GM21423 (cell line): ENCODE results near the gene GRIK4.
A peak's percentile ranks its signal among the peaks of the same experiment; 100 is the strongest.

Experiments used
- ATAC-seq: cut with Tn5 transposase; IDR thresholded peaks from one replicate; pipeline ENCODE4 v1.9.1; 2021; ENCODE audit warnings: mild to moderate bottlenecking, moderate library complexity; ENCODE audit not compliant: unreplicated experiment

GRIK4 gene

DNA sequence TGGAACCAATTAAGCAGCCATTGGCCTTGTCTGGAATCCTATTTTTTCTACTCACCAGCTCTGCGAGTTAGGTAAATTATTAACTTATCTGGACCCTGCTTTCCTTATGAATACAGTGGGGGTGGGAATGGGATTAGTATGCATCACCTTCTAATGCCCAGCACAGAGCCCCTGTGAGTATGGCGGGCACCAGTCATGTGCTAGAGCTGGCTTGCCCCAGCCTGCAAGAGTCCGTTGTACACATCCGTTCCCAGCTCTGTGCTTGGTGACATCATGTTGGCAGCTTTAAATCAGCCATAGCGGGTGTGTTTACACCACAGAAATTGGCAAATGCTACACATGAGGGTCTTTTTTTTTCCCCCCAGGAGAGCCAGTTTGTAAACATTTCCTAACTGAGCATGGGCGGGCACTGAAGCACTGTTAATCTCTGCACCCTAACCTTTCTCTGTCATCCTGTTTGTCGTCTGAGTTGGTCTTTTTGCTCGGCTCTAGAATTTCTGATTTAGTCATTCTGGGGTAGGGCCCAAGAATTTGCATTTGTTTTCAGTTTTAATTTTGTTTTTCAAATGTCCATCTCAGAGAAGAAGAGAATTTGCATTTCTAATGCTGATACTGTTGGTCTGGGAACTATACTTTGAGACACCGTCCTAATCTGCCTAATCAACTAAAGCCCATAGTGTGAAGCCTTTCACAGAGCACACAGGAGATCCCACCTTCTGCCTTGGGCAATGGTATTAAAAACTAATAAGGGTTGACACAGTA, 382.1 kb downstream of the GRIK4 start:
- ATAC-seq = peak; percentile 54

DNA sequence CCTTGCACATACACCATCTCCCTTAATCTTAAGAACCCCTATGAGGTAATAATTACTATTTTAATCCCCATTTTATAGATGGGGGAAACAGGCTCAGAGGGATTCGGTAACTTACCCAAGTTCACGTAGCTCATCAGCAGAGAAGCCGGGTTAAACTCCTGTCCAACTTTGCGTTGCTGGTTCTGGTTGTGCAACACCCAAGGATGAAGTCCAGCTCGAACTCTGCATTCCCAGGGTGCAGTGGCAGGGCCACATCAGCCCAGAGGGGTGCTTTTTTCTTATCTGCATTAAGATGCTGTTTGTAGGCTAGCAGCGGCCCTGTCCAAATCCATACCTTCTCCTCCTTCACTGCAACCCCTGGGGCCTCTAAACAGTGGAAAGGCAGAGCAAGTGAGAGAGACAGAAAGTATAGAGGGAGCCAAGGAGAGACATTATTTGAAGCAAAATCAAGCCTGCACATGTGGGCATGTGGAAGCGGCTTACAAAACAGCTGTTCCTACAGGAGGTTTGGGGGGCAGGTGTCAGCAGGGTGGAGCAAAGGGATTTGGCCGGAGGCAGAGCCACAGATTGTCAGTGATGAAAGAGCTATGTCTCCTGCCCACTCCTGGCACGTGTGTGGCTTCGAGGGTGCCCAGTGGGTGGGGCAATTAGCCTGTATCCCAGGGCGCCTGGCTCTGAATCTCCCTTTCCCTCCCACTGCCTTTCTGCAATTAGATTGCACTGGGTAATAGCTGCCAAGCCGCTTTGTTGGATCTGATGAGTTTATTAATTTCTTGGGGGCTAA, 382.8 kb downstream of the GRIK4 start:
- ATAC-seq = no peak

DNA sequence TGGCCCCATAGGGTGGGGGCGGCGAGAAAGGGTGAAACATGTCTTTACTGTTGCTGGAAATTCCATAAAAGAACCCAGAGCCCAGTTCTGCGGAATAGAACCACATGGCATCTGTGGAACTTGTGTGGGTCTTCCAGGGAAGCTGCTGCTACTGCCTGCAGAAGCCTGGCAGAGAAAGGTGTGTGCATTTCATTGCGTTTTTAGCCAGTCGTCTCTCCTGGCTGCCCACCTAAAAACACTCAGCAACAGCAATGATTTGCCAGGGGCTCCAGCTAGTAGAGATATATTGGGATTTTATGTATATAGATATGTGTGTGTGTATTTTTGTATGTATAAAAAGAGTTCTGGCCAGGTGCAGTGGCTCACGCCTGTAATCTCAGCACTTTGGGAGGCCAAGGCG, 385.1 kb downstream of the GRIK4 start:
- no peak for ATAC-seq

DNA sequence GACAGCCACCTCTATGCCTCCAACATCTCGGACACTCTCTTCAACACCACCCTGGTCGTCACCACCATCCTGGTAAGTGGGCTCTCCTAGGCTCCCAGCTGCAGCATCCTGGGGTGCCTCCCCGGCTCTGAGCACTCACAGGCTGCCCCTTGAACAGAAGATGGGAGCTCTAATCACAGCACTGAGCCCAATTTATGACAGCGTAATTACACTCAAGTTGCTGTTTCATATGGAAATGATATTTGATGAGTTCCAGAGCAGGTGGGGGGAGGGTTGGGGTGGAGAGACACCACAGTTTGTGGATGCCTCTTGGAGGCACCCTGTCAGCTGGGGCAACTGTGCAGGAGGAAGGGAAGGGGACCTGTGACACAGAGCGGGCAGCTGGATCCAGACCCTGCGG, 387.0 kb downstream of the GRIK4 start:
- no peak for ATAC-seq

DNA sequence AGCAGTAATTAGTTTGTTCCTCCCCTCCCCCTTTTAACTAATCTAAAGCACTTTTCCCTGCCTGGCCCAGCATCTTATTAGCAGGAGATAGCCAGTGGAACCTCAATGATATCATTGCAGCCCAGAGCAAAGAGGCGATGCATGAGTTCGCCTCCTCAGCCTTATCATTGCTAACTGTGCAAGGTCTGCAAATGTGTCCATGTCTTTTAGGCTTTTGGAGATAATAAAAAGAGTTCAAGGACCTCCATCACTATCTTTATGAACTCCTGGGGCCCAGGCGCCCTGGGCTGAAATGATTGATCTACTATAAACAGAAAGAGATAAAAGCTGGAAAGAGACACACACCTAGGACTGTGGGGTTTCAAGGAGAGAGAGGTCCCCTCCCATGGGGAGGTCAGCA, 388.2 kb downstream of the GRIK4 start:
- ATAC-seq = no peak

DNA sequence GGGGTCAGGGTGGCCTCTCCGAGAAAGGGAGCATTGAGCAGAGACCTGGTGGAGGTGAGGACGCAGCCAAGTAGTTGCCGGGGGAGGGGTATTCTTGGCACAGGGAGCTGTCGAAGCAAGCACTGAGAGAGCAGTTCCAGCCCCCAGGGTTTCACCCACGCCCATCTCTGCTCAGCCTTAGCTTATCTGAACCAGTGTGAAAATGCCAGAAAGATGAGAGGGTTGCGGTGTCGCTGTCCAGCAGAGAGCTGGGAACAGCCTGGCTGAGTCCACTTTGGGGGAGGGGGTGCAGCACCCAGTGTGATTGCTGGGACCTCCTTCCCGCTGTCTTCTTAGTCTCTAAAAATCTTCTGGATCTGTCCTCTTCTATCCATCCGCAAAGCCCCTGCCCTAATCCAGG, 389.1 kb downstream of the GRIK4 start:
- no peak for ATAC-seq

DNA sequence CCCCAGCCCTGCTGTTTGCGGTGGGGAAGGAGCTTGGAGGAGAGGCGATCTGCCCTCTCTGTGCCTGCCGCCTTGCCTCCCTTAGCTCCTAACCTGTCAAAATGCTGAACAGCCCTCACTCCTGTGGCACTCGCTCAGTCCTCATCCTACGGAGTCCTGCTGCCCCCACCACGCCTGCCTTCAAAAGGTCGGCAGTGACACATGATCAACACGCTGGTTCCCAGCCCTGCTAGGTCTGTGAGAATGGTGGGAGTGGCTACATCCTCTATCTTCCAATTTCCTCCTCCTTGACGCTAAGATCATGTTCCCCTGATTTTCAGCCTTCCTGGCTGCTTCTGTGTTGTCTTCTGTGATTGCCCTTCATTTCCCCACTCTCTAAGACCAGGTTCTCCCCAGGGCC, 392.1 kb downstream of the GRIK4 start:
- ATAC-seq = no peak

DNA sequence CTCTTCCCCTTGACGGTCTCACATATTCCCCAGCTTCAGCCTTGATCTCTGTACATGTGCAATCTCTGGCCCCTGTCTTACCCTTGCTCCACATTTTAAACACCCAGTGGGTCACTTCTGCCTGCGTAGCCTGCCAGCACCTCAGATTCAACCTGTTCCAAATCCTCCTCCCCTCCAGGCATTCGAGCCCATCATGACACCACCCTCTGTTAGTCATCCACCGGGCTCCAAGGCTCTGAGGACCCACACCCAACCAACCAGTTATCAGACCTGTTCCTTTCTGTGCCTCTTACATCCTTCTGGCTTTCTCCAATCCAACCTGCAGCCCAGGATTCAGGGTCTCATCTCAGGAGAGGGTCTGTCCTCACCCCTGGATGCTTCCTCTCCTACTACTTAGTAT, 392.6 kb downstream of the GRIK4 start:
- ATAC-seq = no peak

DNA sequence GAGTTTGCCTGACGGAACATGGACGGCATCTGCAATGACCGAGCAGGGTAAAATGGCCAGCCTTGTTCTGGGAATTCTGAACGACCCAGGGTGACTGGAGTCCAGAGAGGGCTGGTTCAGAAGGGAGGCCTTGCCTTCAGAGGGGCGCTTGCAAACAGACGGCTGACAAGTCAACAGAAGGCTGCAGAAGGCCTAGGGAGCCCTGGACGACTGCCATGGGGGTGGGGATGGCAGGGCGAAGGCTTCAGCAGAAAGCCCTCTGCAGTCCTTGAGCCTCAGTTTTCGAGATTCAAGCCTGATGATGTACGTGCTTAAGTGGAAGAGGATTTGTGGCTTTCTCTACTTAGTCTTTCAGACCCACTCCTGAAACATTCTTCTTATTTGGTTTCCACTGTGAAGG, 395.2 kb downstream of the GRIK4 start:
- ATAC-seq = no peak

DNA sequence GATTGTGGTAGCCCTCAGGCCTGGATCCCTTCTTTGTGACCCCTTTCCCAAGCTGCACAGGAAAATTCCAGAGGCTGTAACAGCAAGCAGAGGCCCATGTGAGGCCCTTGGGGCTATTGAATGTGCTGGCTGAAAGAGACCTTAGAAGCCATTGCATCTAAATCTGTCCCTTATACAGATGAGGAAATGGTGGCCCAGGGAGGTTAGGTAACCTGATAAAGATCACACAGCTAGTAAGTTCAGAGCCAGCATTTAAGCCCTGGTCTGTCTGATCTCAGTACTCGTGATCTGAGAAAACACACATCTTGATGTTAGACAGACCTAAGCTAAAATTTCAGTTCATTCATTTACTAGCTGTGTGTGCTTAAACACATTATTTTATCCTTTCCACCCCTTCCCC, 396.4 kb downstream of the GRIK4 start:
- no peak for ATAC-seq

DNA sequence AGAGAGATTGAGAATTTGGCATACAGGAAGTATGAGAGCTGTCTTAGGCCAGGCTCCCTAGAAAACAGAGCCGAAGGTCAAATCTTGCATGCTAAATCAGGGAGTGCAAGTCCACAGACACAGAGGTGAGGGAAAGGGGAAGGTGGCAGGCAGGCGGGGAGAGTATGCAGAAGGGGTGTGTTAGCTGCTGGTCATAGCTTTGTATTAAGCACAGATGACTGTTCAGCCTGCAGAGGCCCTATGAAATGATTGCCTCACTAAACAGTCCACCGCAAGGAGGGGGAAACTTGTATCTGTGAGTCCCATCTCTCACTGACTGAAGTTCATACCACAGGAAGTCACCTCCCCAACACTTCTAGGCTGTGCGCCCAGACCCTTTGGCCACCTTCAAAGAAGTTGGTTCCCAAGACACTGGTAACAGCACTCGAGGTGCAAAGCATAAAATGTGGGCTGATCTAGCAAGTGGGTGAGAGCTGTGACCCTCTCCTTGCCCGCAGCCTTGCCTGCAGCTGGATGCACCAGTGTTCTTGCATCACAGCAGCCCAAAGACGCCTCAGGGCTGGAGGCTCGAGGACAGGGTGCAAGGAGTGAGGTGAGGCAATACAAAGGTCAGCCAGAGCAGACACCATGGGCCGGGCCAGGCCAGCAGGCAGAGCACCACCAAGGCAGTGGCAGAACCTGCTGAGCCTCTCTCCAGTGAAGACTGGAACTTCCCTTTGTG, 397.1 kb downstream of the GRIK4 start:
- ATAC-seq = no peak

DNA sequence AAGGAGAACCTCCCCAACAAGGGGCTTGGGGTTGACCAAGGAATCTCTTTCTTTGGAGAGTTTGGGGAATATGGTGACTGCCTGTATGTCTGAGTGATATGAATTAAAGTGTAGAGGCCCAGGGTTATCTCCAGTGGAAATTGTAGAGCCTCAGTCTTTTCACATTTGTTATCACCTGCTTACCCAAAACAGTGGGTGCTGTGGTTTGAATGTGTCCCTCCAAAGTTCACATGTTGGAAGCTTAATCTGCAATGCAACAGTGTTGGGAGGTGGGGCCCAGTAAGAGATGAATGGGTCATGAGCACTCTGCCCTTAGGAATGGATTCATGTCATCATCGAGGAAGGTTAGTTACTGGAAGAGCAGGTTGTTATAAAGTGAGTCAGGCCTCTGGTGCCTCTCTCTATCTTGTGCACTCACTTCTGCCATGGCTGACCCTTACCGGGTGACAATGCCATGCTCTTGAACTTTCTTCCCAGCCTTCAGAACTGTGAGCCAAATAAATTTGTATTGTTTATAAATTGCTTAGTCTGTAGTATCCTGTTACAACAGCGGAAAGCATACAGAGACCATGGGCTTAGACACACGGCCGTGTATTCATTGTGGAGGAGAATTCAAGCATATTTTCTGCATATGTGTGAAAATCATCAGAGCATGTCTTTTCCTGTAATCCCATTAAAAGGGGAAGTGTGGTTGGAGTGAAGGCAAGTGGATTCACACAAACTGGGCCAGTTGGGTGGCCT, 398.3 kb downstream of the GRIK4 start:
- no peak for ATAC-seq

DNA sequence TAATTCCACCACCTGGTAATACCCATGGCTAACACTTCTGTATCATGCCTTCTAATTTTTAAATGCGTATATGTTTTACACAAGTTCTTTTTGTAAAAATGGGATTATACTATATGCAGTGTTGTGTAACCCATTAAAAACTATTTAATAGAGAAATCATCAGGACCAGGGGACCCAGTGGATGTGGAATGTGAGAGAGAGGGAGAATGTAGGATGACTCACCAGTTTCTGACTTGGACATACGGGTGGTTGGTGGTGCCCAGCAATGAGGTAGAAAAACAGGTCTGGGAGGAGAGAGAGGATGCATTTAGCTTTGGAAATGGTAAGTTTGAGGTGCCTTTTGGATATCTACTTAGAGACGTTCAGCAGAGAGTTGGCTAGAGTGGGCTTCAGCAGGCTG, 400.4 kb downstream of the GRIK4 start:
- ATAC-seq = no peak

DNA sequence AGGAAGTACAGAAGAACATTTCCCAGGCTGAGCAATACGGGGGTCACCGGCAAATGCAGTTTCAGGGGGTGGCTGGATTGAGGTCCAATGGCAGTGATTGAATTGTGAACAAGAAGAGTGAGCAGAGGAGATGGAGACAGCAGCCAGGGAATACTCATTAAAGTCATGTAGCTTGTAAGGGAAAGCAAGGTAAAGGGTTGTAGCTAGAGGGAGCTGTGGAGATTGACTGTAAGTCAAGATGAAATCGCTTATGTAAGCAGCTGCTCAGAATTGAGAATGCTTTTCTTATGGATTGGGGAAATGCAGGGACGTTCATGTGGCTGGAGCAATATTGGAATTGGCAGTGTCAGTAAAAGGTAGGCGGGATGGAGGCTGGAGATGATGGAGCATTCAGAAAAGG, 401.0 kb downstream of the GRIK4 start:
- ATAC-seq = no peak

DNA sequence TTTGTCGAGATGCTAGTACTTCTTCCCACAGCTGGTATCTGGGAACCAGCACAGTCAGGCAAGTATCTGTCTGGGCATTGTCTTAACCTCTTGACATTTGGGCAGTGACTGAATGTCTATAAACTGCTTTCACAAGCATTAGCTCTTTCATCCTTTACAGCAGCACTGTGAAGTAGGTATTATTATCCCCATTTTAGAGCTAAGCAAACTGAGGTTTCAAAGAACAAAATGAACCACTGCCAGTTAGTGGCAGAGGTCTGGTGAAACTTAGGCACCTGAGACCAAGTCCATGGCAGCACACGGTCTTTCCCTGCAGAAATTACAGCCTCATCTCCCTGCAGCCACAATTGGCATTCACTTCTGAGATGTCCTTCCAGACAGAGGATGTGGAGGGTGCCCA, 401.4 kb downstream of the GRIK4 start:
- no peak for ATAC-seq

DNA sequence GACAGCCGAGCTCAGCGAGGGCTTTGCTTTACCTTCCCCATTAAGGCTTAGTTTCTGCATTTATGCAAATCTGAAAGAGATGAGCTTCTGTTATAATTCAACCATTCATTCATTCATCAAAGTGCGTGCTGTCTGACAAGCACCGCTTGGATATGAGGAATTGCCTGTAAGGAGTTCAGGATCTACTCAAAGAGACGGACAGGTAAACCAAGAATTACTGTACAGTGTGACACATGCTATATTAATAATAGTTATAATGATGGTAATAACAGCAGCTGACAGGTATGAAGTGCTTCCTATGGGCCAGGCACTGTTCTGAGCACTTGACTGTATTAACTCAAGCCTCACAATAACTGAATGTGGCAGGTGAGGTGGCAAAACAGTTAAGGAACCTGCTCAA, 402.5 kb downstream of the GRIK4 start:
- ATAC-seq = no peak

DNA sequence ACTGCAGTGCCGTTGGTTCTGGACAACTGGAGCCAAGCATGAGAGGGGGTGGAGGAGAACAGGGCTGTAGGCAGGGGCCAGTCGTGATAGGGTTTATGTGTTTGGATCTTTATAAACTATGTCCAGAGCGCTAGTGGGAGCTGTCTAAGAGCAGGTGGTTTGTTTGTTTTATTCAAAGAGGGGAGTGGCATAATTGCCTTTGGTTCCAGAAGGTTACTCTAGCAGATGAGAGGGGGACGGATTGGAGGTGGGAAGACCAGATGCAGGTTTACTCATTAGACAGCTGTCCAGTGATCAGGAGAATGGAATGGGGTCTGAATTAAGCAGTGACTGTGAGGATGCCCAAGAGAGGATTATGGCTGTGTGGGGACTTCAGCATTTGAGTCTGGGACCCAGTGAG, 403.1 kb downstream of the GRIK4 start:
- no peak for ATAC-seq

DNA sequence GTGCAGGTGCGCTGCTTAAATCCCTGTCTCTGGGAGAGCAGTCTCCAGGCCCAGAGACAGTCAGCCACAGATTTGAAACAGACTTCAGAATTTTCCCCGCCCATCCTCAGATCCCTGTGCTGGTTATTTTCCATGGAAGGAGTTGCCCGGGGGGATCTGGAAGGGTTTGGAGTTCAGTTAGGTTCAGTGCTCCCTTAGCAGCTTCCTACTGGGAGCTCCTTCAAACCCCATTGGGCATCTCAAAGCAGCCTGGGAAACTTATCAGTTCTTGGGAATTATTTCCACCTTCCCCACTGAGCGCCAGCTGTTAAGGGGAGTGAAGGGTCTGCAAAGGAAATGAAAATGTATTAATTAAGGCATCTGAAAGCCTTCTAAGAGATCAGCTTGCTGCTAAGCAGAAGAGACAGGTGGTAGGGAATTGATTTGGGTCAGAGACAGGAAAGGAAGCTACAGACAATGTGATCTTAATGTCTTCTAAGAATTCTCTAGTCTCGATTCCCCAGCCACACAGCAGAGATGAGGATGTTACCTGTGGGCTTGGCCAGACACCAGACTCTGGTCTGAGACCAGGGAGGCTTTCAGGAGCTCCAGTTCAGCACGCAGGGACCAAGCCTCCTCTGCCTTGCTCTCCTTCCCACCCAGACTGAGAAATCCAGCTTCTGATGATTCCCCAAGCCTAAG, 406.2 kb downstream of the GRIK4 start:
- ATAC-seq = no peak

DNA sequence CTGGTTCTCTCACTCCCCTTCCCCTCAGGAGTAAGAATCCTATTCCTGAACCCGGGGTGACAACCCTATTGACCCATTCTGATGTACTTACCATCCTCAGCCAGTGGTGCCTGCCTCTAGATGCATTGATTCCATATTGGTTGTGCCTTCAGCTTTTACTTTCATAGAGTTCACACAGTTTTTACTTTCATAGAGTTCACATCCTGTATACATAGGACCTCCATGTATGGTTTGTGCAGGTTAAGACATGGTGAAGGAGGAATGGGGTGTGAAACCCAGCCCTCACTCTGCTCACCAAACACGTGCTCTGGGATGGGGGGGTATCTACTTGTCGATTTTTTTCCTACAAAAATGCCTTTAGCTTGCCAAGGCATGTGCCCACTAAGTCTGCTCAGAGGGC, 406.7 kb downstream of the GRIK4 start:
- no peak for ATAC-seq

DNA sequence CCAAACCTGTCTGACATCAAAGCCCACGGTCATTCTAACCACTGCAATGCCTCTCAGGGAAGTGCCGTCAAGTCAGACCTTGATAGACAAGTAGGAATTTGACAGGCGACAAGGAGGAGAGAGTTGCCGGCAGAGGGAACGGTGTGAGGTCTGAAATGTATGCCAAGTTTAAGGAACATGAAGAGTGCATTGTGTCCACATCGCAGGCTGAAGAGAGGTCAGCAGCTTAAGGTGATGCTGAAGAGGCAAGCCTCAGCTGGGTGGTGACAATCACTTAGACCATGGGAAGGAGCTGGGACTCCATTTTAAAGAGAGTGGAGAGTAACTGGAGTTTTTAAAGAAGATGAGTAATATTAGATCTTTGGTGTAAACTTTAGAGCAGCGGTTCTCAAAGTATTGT, 407.5 kb downstream of the GRIK4 start:
- ATAC-seq = no peak

DNA sequence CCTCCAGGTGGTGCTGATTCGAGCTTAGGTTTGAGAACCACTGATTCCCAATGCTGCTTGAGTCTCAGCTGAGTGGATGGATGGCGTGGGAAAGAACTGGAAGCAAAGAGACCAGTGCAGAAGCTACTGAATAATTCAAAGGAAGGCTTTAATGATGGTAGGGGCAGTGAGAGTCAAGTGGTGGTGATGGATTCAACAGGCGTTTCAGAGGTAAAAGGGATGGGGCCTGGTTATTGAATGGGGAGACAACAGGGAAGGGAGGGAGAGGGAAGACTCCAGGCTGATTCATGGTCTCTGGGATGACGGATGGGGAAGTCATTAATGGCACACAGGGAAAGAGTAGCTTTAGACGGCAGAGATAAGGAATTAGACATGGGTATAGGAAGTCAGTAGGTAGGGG, 408.0 kb downstream of the GRIK4 start:
- no peak for ATAC-seq
